LNCAP (cell line): Measurements from ENCODE around the gene C2orf74.

Experiments
- CTCF ChIP-seq: fragments of 450-650 bp; IDR thresholded peaks from 2 replicates; pipeline ENCODE4 v1.5.1; 2017; ENCODE audit warnings: mild to moderate bottlenecking

The C2orf74 gene

GRCh38 chr2:61138859-61139258 is 23.1 kb upstream of the C2orf74 start:
- TF ChIP-seq CTCF = no peak

- no peak for TF ChIP-seq CTCF
These were observed 20.8 kb upstream of the C2orf74 start for GRCh38 chr2:61141151-61141550.

GRCh38 chr2:61144697-61145268 is 17.2 kb upstream of the C2orf74 start:
- no peak for TF ChIP-seq CTCF

- no peak for TF ChIP-seq CTCF
These were observed 16.0 kb upstream of the C2orf74 start for GRCh38 chr2:61145990-61146389.

- TF ChIP-seq CTCF = no peak
These were observed 12.9 kb upstream of the C2orf74 start for GRCh38 chr2:61149074-61149473.

- no peak for TF ChIP-seq CTCF
These were observed 10.6 kb upstream of the C2orf74 start for GRCh38 chr2:61151436-61151835.

- no peak for TF ChIP-seq CTCF
These were observed 4.5 kb upstream of the C2orf74 start for GRCh38 chr2:61157371-61158003.
